SIG-M5 (cell line): ENCODE measurements around the gene CASZ1.

Experiments used
- DNase-seq: peaks from one replicate; lab custom pipeline; 2025; lab: John Stamatoyannopoulos, UW

The CASZ1 gene

GRCh38 chr1:10651389-10651766, 145.1 kb downstream of the CASZ1 start:
- no peak for DNase-seq

DNA sequence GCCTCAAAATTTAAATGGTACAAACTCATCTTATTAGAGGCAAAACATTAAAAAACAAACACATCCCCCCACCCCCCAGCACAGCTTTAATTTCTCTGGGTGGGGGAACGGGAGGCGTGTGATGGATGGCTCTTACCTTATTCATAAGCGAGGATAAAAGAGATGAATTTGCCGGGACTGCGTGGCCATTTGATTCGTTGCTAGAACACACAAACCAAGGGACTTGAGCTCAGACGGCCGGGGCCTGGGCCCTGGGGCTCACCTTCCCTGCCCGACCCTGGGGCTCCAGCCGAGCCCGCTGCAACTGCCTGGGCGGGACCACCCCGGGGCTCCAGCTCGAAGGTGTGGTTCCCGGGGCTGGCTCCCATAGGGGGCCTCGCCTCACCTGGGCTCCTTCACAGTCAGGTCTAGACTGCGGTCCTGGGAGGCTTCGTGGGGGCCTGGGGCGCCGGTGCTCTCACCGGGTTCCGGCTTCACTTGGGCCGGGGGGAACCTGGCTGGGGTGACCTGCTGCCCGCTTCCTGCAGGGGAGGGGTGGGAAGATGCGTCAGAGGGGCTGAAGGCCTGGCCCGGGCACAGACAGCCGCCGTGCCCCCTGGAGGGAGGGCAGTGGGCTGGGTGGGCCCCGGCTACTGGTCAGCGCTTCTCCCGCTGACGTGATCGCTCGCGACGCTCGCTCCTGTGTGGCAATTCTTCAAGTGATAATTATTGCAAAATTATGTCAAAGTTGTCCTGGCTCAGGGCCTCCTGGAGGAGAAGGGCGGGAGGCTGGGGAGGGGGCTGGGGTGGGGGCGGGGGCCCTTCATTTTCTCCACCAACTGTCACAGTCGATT, 145.7 kb downstream of the CASZ1 start:
- DNase-seq = no peak

GRCh38 chr1:10649517-10650201, 146.8 kb downstream of the CASZ1 start:
- DNase-seq = no peak

DNA sequence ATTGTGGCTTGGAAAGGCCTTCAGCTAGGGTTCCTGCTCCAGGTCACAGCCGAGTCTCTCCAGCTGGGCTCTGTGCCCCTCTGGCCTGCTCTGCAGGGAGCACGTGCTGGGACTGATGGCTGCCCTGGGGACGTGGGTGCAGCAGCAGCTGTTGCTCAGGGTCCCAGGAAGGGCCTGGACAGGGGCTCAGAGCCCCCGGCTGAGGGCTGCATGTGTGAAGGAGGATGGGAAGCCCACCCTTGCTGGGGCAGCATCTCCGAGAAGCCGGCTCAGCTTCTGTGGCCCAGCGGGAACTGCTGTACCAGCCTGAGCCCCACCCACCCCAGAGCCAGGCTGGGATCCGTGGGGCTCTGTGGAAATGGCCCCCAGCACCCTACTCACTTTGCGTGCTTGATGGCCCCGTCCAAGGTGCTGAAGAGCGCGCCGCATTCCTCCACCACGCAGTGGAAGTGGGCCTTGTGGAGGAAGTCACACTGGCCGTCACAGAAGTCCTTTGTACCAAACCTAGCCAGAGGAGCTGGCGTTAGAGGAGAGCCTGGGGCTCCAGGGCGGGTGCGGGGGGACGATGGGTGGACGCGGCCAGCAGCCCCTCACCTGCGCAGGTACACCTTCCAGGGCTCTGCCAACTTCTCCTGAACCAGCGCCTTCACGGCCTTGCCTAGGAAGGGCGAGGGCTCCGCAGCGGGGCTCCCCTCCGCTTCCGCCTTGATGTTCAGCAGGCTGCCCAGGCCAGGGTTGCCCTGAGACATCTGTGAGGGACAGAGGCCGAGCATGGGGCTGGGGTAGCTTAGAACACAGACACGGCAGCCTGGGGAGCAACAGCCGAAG, 147.5 kb downstream of the CASZ1 start:
- DNase-seq = no peak

- no peak for DNase-seq
Observed at GRCh38 chr1:10647414-10648170, 148.9 kb downstream of the CASZ1 start.

DNA sequence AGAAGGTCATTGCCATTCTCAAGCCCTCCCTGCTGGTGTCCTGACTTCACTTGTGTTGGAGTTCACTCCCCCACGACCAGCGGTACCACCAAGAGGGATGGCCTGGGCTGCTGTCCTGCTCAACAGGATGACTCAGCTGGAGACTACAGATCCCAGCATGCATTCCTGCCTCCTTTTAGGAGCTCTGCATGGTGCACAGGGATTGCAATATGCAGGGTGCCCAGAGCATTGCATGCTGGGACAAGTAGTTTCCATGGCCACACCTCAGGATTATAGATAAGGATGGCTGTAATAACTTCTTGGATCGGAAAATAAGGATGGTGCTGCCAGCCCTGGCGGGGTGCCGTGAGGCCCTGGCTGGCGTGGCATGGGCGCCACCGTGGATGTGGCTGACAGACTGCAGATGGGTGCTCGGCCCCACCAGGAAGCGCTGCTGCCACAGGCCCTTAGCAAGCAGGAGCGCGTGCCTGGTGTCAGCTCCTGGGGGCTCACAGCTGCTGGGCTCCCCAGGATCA, 150.0 kb downstream of the CASZ1 start:
- no peak for DNase-seq

DNA sequence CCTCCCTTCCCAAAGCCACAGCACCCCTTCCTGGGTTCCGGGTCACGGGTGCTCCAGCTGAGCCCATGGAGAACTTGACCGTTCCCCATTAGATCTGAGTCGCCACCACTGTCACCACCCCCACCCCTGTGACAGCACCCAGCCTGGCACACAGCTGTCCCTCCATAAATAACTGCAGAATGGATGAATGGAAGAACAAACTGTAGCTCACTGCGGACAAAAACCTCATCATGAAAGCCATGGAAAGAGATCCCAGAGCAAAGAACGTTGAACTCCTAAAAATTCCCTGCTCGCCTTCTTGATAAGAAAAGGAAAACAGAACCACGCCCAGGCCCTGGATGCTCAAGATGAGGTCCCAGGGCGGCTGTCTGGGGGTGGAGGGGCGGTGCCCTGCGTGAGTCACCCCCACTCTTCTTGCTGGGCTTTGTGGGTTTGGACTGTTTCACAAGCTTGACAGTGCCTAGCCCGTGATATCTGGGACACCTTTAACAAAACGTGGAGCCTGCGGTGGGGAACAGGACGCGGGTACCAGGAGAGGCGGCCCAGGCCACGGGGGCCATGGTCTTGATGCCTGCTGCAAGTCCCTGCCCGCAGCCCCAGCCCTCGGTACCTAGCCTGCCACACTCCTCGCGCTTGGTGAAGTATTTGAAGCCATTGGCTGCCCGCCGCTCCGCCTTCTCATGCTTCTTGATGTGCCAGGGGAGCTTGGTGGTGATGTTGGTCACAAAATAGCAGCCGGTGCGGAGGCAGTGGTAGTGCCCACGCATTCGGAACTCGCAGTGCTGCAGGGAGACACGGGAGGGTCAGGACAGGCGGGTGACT, 151.9 kb downstream of the CASZ1 start:
- DNase-seq = no peak

DNA sequence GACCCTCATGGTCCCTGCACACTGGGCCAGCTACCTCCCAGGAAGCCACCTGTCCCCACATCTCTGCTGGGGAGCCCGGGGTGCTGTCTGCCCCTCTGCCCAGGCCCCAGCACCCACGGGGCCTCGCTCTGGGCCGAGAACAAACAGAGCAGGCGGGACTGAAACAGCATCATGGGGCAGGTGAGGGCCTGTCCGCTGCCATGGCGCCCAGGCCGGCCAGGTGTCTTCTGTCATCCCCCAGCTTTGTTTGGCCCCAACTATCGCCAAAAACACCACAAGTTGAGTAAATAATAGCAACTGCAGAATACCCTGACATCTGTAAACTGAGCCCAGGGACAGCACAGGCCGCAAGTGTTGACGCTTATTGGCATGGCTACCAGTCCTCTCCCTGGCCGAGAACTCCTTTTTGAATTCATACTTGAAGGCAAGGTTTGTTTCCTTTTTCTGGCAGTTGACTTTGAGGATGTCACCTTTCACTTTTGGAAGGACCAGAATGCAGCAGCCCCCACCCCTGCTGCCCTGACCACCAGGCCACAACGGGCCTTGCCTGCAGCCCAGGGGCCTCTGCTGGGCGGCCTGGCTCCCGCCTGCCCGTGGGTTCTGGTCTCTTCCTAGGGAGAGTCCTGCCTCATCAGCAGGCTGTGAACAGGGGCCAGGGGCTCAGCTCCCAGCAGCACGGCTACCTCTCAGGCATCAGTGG, 152.7 kb downstream of the CASZ1 start:
- DNase-seq = no peak

- DNase-seq = no peak
Observed at GRCh38 chr1:10642403-10643080, 153.9 kb downstream of the CASZ1 start.

DNA sequence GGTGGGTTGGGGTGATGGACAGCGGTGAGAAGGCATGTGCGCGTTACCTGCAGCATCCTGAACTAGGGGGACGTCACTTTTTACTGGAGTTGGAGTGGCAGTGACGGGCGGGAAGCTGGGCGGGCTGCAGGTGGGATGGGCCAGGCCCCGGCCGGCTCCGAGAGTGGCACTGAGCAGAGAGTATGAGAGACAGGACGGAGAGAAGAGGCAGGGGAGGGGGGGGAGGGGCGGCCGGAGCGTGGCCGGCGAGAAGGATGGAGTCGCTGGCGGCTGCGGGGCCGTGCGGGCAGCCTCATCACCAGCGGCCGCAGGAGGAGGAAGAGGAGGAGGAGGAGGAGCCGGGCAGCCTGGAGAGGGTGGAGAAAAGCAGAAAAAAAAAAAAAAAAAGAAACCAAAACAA, 154.5 kb downstream of the CASZ1 start:
- no peak for DNase-seq

DNA sequence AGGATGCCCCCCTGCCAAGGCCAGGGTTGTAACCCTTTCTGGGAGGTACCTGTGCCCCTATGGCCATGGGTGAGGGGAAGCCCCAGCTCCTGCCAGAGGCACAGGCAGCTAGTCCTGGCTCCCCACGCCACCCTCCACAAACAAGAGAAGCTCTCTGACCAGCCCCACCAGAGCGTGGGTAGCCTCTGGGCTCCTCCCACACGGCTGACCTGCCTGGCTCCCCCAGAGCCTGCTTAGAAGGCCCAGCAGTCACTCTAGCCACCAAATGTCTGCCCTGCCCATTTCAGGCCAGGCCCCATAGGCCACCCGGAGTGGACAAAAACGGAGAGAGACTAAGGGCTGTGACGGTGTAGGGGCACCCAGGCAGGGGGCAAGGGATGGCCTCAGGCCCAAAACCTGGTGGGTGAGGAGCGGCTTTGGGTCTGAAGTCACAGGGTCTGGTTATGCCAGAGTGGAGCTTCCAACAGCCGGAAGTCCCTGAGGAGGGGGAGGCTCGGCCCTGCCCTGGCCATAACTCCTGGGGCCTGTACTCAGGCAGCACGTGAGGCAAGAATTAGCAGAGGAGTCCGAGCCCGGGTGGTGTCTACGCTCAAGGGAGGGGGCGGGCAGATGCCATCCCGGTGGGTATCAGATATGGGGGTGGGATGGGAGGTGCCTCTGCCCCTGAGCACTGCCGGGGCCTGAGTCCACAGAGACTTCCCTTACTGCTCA, 155.4 kb downstream of the CASZ1 start:
- no peak for DNase-seq

GRCh38 chr1:10639775-10640578, 156.5 kb downstream of the CASZ1 start:
- DNase-seq = no peak

DNA sequence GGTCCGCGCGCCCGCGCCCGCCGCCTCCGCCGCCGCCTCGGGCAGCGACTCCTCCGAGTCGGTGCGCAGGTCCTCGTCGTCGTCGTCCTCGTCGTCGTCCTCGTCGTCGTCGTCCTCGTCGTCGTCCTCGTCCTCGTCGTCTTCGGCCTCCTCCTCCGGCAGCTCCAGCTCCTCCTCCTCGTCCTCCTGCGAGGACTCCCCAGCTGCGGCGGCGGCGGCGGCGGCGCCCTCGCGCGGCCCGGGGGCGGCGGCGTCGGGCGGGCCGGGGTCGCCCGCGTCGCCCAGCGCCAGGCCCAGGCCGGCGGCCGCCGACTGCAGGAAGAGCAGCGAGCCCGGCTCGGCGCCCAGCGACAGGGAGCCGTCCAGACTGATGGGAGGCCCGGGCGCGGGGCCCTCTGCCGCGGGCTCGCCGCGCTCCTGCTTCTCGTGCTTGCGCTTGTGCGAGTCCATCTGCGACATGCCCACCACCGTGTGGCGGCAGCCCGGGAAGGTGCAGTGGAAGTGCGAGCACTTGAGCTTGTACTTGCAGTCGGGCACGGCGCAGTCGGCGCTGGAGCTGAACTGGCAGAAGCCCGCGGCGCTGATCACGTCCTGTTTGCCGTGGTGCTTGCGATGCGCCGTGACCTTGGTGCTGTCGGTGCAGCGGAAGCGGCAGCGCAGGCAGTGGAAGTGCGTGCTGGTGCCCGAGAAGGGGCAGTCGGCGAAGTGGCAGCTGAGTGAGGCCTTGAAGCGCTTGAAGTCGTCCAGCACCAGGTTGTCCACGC, 157.3 kb downstream of the CASZ1 start:
- DNase-seq = no peak

GRCh38 chr1:10638559-10639005, 157.9 kb downstream of the CASZ1 start:
- DNase-seq = no peak

GRCh38 chr1:10637834-10638558, 158.4 kb downstream of the CASZ1 start:
- no peak for DNase-seq

- no peak for DNase-seq
Observed at GRCh38 chr1:10637400-10637799, 159.0 kb downstream of the CASZ1 start.

GRCh38 chr1:10635992-10636391, 160.5 kb downstream of the CASZ1 start:
- DNase-seq = no peak
